Ramos (cell line): Measurements from ENCODE around the gene TNFAIP1.

Experiments
- in situ Hi-C: fragments of 300-500 bp; cut with MboI; formaldehyde crosslinking; loops from one replicate; pipeline ENCODE4 v1.14.3; 2022; ENCODE audit warnings: low sequenced_read_pairs; ENCODE audit not compliant: unreplicated experiment

Gene TNFAIP1

DNA sequence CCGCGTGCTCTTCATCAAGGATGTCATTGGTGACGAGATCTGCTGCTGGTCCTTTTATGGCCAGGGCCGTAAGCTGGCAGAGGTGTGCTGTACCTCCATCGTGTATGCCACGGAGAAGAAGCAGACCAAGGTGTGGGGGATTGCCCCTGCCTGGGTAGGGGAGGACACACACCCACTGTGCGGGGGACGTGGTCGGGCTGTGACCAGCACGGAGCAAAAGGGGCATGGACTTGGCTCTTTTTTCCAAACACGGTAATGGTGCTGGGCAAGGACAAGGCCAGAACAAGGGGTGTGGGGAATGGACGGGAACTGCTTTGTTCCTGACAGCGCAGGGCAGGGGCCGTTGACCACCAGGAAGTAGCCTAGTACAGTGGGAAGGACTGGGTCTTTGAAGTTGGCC lies 6.8 kb downstream of the TNFAIP1 start:
- in situ Hi-C loops: no loop called here

- in situ Hi-C loops: no loop called here
Observed at GRCh38 chr17:28343491-28343932, 8.0 kb downstream of the TNFAIP1 start.

DNA sequence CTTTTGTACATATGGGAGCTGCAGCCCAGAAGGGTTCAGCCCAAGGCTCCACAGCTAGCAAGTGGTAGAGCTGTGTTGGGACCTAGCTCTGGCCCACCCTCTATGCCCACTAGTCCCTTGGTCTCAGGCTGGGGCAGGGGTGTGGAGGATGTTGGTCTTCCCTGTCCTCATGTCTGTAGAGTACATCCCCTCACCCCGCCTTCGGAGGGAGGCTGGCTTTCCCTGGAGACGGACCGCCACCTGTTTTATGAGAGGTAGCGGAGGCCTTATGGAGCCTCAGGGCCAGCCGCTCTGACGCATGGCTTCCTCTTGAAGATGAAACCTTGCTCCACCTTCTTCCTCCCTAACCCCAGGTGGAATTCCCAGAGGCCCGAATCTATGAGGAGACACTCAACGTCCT lies 8.4 kb downstream of the TNFAIP1 start:
- in situ Hi-C loops: no loop called here

- in situ Hi-C loops: no loop called here
Observed at GRCh38 chr17:28344435-28344901, 8.9 kb downstream of the TNFAIP1 start.

GRCh38 chr17:28345419-28346198 lies 10.0 kb downstream of the TNFAIP1 start:
- in situ Hi-C loops: no loop called here

- in situ Hi-C loops: no loop called here
Observed at GRCh38 chr17:28346199-28346580, 10.6 kb downstream of the TNFAIP1 start.

DNA sequence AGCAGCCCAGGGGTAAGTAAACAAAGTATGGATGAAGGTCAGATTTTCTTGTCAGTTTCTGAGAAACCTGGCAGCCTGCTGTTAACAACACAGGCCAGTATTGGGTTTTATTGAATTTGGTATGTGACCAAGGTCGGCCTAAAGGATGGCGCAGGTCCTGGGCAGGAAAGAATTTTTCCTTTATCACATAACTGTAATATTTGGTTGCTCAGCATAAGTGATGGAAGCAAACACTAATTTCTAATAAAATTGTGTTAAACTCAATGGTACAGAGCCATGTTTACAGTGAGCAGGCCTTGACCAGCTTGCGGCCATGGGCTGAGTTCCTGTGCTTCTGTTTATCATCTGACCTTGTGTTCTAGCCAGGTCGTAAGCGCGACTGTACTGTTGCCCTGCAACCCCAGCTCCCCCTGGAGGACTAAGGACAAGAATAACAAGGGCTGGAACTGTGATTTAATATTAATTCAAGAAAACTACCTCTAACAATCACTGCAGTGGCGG lies 11.2 kb downstream of the TNFAIP1 start:
- in situ Hi-C loops: no loop called here

GRCh38 chr17:28347261-28347891 lies 11.8 kb downstream of the TNFAIP1 start:
- in situ Hi-C loops: no loop called here

- in situ Hi-C loops: no loop called here
Observed at GRCh38 chr17:28348979-28349378, 13.4 kb downstream of the TNFAIP1 start.

- in situ Hi-C loops: loop anchor here (25.0 kb wide), 3 partner anchors 88 to 1038 kb away; no protein-coding TSS in a partner anchor
Observed at GRCh38 chr17:28350271-28350670, 14.7 kb downstream of the TNFAIP1 start.

GRCh38 chr17:28357061-28357900 lies 21.7 kb downstream of the TNFAIP1 start, which contains the start of gene POLDIP2:
Gene POLDIP2, minus strand, starts transcription at chr17:28357527. Its CDS starts 79 bp downstream, at chr17:28357448.
- in situ Hi-C loops: loop anchor here (25.0 kb wide), 3 partner anchors 95 to 1045 kb away; no protein-coding TSS in a partner anchor

- in situ Hi-C loops: loop anchor here (25.0 kb wide), 3 partner anchors 96 to 1046 kb away; no protein-coding TSS in a partner anchor
Observed at GRCh38 chr17:28357901-28358197, 22.3 kb downstream of the TNFAIP1 start.

DNA sequence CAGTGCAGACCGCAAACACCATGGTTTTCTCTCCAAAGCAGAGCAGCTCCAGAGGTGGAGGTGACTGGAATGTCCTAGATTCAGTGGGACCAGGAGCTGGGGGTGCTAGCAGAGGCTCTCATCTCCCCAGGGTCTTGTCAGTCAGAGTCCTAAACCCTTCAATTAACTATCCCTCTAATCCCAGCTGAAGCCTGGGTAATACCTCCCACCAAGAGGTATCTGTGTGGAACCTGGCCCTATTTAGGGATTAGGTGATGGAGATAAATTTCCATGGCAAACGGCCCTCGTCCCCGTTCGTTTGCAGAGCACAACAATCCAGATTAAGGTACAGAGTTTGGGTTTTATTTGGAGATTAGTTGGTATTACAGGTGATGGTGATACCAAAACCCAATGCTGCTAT lies 27.6 kb downstream of the TNFAIP1 start:
- in situ Hi-C loops: loop anchor here (25.0 kb wide), 3 partner anchors 101 to 1051 kb away; no protein-coding TSS in a partner anchor

DNA sequence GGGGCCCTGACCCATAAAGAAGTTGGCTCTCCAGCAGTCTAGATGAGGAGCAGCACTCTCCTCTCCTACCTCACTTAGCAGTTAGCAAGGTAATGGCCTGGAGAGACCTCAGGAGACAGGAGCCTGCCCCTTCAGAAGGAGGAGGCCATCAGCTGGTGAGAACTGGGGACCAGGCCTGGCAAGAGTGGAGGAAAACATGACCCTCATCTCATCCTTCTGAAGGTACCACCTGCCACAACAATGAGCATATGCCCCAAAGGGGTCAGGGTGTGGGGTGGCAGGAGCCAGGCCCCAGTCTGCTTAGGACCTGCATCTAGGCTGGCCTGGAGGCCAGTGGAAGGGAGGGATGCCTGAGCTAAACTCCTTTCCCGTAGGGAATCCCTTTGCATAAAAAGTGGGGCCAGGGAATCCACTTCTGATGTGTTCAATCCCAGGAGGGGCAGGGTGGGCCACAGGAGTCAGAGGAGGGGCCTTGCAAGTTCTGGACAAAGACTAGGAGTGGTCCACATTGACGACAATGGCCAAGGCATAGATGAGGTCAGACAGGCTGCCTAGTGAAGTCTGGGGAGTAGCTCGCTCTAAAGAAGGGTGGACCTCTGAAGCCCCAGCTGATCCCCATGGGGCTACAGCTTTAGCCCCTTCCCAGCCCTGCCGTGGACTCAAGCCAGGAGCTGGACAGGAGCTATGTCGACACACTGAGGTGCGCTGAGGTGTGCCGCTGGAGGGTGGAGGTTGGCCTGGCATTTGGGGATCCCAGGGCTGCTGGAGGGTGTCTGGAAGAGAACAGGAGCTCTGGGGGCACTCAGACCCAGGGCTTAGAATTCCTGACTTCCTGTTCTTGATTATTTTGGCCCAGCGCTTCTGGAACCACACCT lies 28.5 kb downstream of the TNFAIP1 start:
- in situ Hi-C loops: loop anchor here (25.0 kb wide), 3 partner anchors 102 to 1052 kb away; no protein-coding TSS in a partner anchor

DNA sequence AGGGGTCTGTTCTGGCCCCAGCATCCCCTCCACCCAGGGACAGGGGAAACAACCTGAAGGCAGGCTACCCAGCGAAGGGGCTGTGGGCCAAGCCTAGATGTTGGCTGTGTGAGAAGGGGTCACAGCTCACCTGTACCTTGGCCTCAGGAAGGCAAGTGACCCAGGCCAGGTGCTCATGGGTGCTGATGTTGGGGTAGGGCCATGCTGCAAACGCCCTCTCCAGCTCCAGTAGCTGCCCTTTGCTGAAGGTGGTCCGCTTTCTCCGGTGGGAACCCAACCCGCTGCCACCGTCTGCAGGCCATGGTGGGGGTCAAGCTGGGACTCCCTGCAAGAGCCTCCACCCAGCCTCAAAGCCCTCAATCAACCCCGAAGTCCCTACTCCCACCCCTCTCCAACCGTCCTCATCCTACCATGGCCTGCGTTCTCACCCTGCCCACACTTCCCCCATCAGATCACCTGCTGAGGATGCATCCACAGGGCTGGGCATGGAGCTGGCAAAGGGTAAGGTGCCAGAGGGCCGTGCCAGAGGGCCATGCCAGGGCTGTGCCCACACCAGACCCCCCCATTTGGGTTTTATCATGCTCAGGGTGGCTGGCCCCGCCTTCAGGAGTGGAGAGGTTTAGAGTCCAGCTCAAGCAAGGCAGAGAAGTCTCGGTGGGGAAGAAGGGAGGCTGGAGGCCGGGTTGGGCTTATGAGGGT lies 29.3 kb downstream of the TNFAIP1 start, which contains the start of gene SEBOX:
SEBOX (minus strand) TSS at position 535 of the 699 bp plus-strand sequence; CDS start at position 487, 48 bp downstream.
- in situ Hi-C loops: loop anchor here (25.0 kb wide), 3 partner anchors 103 to 1053 kb away; no protein-coding TSS in a partner anchor

GRCh38 chr17:28365487-28365886 lies 29.9 kb downstream of the TNFAIP1 start:
- in situ Hi-C loops: loop anchor here (25.0 kb wide), 3 partner anchors 103 to 1053 kb away; no protein-coding TSS in a partner anchor

DNA sequence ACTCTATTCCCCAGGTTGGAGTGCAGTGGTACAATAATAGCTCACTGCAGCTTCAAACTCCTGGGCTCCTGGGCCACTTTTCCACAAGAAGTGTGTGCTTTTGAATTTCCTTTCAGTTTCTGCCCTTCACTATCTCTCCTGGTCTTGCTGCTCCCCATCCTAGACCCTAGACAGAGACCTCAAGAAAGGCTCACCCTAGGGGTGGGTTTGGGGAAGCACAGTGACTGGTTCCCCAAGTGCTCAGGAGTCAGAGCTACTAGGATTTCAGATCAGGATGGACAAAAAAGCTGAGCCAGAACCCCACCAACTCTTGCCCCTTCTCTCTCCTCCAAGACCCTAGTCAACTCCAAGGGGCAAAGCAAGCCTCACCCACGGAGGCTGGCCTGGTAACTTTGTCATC lies 31.0 kb downstream of the TNFAIP1 start:
- in situ Hi-C loops: loop anchor here (25.0 kb wide), 3 partner anchors 104 to 1054 kb away; no protein-coding TSS in a partner anchor

DNA sequence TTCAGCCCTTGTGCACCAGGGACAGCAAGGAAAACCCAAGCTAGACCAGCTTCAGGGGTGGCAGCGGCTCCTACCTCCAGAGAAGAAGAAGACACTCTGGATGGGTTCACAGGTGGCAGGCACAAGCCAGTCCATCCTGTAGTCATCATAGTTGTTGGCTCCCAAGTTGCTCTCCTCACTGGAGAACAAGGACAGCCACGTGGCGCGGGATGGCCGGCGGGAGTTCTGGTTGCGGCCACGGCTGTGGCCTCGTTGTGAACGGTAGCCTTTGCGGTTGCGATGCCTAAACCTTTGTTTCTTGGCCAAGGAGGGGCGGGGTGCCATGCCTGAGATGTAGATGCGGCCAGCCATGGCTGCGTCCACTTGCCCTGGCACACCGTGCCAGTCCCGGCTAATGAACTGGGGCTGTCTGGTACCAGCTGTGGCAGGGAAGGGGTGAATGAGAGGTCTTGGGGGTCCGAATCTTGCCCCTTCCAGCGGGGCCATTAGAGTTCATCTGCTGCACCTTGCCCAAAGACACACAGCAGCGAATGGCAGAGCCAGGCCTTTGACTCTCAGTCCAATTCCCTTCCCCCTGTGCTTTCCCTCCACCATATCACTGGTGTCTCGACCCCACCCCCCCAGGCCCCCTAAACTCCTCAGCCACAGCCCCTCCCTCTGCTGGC lies 32.2 kb downstream of the TNFAIP1 start:
- in situ Hi-C loops: loop anchor here (25.0 kb wide), 3 partner anchors 105 to 1055 kb away; no protein-coding TSS in a partner anchor
